ENCODE results near the gene UBE2H.

GRCh38 chr7:129825209-129825970 is 127.4 kb downstream of the UBE2H start:
- TF ChIP-seq CTCF (IDR thresholded peaks at IDR 0.05; ENCODE audit: insufficient read depth, low read depth, low read length) (peak; percentile 8), EZH2 (IDR thresholded peaks at IDR 0.05; ENCODE audit: insufficient read depth, low read length) (no peak)
